Retina (tissue), 1 donor: Measurements from ENCODE around the gene COQ8B.

Experiments
- DNase-seq: peaks from one replicate; pipeline ENCODE4 v3.0.0-alpha.2; 2016

Gene COQ8B

GRCh38 chr19:40717325-40717879 lies 716 bp upstream of the COQ8B start:
- peak; percentile 59 for DNase-seq

DNA sequence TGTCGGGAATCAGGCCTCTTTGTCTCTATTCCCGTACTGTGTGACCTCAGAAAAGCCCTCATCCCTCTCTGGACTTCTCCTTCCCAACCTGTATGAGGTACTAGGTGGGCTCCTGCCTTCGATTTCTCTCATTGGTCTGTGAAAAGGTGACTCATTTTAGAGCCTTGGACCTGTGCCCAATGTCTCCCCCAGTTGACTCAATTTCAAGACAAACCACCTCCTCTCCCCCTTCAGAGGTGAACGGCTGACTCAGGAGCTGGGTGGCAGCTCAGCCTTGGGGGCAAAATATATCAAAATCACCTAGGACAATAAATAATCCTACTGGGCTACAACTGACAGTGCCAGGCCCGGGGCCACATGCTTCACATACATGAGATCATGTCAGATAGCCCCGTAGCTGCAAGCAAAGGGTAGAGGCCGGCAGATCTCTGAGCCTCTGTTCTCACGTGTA lies 630 bp downstream of the COQ8B start:
- no peak for DNase-seq

DNA sequence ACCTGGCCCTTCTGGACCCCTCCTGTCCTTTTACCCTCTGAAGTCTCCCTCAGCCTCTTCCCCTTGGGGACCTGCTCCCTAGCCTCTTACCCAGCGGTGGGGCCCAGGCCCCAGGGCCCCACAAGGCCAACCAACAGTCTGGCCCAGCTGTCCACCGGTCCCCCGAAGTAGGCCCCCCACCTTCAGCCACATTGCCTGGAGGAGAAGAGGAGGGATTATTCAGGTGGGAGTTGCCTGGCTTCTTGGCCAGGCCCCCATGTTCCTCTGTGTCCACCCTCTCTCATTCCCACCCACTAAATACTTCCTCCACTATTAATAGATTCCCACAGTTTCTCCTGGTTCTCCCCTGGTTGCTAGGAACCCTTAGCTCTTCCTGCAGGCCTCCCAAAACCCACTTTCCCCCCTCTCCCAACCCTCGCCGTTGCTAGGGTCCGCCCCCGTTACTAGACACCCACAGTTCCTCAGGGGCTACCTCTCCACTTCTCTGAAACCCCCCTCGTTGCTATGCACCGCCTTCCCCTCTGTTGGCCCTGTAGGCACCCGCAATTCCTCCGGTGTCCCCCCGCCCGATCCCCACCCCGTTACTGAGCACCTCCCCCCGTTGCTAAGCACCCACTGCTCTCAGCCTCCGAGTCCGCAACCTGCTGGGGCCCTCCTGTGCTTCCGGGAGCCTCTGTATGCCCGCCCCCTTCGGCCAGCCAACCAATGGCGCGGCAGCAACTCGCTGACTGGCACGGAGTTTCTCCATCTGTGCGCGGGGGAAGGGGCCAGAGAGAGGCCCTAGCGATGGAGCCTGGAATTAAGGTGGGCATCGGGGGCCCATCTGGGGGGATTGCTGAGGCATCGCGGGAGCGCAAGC lies 2.0 kb downstream of the COQ8B start:
- peak; percentile 96 for DNase-seq

GRCh38 chr19:40713939-40714338 lies 2.7 kb downstream of the COQ8B start:
- DNase-seq: no peak

DNA sequence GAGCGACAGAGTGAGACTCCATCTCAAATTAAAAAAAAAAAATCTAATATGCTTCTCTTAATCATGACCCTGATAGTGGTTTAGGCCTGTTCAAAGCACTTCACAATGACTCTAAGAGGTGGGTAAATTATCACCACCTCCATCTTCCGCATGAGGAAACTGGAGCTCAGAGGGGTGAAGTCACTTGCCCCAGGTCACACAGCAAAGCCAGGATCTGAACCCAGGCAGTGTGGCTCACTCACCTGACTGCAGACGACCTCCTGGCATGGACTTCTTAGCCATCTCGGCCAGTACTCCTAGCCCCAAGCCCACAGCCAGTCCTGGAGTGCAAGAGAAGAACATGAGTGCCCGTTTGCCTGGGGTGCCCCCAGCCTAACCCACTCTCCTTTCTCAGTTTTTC lies 6.9 kb downstream of the COQ8B start:
- DNase-seq: no peak

DNA sequence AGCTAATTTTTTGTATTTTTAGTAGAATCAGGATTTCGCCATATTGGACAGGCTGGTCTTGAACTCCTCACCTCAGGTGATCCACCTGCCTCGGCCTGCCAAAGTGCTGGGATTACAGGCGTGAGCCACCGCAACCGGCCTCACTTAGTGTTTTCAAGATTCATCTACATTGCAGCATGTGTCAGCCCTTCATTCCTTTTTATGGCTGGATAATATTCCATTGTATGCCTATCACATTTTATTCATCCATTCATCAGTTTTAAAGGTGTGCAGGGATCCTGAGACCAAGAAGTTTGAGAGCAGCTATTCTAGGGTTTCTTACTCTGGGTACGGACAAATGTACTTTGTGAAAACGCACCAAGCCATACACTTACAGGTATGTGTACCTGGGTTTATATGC lies 9.1 kb downstream of the COQ8B start:
- no peak for DNase-seq

DNA sequence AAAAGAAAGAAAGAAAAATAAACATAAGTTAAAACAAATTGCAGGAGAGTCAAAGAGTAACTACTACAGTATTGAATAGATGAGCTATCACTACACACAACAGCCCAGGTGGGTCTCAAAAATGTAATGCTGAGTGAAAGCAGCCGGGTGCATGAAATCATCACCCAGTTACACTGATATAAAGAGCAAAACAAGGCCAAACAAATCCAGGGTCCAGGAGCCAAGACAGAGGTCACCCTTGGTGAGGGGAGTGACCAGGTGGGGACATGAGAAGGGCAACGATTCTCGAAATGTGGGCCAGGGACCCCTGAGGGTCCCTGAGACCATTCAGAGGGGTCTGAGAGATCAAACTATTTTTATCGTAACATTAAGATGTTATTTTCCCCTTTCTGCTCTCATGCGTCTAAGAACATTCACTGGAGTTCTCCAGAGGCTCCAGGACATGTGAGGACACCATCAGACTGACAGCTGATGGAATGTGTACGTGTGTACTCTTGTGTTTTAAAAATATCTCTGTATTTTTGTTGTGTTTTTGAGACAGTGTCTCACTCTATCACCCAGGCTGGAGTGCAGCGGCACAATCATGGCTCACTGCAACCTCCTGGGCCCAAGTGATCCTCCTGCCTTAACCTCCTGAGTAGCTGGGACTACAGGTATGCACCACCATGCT lies 10.6 kb downstream of the COQ8B start:
- DNase-seq: no peak

- no peak for DNase-seq
Measured at GRCh38 chr19:40705362-40705651, 11.4 kb downstream of the COQ8B start.

DNA sequence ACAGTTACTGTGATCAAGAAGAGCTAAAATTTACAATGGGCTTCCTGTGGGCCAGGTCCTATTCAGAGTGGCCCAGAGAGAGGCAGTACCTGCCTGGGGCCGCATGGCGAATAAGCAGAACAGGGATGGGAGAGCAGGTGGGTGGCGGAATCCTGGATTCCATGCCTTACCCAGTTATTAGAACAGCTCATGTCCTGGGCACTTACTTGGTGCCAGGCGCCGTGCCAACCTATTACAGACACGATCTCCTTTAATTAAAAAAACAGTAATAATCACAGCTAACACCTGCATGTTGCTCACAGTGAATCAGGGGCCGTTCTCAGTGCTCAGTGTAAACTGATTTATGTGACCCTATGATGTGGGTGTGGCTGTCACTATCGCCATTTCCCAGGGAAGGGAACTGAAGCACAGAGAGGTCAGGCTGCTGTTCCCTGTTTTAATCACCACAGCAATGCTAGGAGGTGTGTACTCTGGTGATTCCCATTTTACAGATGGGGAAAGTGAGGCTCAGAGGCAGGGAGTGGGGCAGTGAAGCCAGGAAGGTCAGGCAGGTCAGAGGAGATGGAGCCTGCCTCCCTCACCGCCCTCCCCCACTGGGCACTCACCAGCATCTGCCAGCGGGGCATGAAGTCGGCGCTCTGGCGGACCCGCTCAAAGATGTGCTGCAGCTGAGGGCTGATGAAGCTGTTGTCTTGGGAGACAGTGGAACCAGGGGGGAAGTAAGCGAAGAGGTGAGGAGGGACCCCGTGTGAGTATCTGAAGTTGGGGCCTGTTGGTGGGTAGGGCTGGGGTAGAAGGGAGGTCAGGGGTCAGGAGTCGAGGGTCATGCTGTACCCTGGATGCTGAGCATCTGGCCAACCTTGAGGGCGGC lies 12.0 kb downstream of the COQ8B start:
- DNase-seq: no peak

DNA sequence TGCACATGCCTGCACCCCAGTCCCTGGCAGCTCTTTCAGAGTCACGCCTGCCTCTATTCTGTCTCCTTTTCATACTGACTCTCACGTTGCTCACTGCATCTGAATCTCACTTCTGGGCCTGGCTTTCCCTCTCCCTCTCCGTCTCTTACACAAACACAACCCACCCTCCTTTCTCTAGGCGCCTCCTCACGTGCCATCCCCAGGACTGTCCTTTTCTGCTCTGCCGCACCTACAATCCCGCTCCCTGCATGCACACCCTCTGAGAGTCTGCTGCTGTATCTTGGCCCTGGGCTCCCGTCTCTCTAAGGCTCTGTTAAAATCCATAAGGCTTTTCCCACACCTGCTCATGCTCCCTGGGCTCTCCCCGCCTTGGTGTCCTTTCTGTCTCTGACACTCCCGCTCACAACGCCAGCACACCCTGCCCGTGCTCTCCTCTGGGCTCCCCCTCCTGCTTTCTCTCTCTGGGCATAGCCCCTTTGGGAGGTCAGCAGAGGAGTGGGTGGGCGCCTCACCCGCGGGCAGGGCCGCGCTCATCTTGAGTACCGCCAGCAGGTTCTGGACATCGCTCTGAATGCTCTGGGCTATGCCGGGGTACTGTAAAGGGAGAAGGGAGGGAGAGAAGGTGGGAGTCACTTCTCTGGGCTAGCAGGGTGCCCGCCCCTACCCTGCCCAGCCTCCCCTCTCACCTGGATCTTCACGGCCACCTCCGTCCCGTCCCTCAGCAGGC lies 13.5 kb downstream of the COQ8B start:
- no peak for DNase-seq

DNA sequence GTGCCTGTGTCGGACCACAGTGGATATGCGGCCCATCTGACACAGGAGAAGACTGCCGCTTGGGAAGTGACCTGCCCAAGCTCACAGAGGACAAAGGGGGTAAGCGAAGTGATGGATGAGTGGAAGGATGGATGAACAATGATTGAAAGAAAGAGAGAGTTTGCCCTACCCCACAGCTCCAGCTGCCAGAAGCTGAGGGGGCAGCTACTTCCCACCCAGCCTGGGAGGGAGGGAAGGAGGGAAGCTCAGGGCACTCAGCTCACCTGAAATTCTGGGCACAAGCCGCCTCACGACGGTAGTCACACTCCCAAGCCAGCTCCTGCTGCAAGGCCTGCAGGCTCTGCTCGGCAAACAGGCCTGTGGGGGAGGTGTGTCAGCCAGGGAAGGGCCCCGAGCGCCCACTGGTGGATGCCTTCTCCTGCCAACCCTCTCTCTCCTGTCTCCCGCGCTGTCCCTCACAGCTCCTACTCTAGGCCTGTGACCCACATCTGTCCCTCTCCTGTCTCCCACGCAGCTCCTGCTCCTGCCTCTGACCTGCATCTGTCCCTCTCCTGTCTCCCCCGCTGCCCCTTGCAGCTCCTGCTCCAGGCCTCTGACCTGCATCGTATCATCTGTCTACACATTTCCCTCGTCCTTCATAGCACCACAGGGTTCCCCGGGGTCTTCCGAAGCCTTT lies 14.2 kb downstream of the COQ8B start:
- peak; percentile 63 for DNase-seq

GRCh38 chr19:40701758-40702157 lies 14.9 kb downstream of the COQ8B start:
- DNase-seq: no peak

DNA sequence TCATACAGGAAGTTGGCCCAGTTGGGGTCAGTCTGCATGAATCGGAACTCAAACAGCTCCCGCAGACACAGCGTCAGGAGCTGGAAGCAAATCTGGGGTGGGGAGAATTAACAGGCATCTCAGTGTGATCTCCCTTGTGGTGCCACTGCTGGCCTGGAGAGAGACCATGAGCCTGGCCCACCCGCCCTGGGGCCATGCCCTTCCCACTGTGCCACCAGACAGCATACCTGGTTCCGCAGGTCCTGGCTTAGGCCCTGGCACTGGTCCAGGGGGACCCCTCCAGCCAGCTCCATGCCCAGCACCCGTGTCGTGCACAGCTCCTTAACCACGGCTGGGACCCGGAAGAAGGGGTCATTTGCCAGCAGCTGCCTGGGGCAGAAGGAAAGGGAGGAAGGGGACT lies 16.6 kb downstream of the COQ8B start:
- DNase-seq: no peak

GRCh38 chr19:40697007-40697406 lies 19.7 kb downstream of the COQ8B start:
- DNase-seq: no peak

DNA sequence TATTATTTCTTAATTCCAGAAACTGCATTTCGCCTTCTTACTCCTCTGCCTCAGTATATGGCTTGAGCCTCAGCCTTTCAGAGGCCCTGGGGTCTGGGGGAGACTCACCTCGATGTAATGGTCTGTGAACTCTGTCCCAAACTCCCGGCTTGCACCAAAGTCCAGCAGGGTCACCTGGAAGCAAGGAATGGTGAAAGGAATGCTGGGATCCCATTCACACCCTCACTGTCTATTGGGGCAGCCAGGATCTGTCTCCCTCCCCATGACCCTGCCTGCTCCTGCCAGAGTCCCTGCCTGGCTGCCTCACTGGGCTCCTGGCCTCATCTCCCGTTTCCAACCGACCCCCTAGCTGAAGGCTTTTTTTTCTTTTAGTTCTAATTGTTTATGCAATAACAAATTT lies 20.8 kb downstream of the COQ8B start:
- no peak for DNase-seq

- no peak for DNase-seq
Measured at GRCh38 chr19:40693896-40694295, 22.8 kb downstream of the COQ8B start.

DNA sequence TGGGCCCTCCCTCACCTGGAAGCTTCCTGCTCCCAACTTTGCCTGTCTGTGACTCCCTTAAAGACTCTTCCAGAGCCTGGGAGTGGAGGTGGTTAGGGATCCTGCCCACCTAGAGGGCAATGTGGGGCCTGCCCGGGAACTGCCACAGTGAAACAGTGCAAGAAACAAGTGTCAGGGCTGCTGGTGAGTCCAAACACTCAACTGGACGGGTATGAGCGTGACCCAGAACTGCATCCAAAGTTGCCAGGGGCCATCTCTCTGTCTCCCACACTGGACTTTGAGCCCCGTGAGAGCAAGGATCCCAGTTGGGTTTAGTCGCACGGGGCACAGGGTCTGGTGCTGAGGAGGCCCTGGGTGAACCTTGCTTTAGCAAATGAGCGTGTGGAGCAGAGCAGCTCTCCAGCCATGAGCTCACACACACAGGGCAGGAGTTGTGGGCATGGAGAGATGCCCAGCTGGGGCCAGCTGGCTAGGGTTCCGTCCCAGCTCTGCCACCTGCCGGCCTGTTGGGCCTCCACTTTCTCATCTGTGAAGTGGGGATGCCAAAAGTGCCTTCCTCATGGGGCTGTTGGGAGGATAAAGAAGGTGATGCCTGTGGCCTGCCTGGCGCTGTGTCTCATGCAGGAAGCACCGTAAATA lies 23.4 kb downstream of the COQ8B start:
- DNase-seq: no peak

GRCh38 chr19:40692212-40692551 lies 24.5 kb downstream of the COQ8B start:
- DNase-seq: no peak

DNA sequence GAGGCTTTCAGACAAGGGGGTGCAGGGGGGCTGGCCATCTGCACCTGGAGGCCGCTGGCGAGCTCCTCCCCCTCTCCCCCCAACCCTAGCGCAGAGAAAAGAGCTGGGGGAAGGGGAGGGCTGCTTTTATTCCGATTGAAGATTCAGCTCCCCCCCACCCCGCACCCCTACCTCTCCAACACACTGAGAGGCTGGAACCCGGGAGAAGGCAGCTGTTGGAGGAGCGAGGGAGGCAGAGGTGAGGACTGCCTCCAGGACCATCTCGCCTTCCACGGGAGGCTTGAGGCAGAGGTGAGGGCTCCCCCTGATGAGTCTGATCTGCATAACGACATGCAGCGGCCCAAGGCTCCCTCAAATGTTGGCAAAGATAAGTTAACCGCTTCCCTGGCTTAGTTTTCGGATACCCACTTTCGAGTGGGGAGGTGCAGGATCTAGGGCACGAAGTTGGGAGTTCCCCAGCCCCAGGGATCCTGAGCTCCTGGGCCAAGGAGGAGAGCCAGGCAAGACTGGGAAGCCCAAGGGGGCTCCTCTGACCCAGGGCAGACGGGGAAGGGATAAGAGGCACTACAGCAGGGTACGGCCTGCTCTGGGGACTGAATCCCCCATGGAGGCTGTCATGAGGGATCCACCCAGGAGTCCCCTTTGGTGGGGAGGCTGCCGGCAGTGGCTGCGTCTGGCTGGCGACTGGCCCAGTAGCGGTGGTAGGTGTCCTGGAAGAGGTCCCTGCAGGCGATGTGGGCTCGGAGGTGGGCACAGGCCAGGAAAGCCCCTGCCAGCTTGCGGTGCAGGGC lies 25.1 kb downstream of the COQ8B start:
- DNase-seq: peak; percentile 9

DNA sequence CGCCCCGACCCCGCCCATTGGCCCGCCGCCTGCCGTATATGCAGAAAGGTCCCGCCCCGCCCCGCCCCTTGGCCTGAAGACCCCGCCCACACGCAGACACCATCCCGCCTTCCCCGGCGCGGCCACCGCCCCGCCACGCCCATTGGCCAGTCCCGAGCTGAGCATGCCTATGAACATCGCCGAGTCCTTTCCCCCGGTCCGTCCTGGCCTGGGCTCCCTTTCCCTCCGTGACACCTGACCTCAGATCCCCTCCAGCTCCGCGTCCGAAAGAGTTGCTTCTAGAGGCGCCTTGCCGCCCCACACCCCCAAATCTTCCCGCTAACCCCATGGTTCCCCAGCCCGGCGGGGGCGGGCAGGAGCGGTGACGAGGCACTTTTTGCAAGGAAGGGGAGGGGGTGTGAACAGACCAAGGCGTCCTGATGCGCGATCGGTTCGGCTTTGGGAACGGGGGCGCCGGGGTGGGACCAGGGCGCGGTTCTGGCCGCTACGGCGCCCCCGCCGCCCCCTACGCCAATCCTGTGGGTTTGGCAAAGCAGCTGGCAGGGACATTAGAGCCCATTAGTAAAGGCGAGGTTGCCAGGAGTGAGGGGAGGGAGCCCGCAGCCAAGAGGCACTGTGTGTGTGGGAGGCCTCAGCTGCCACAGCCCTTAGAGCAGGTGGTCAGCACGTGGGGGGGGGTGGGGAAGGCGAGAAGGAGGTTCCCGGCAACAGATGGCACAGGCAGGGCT lies 25.8 kb downstream of the COQ8B start:
- peak; percentile 88 for DNase-seq
